ENCODE measurements around the gene PTPRK. TPM values are rescaled to one million over a fixed set of nuclear protein-coding genes. Genes with fewer than 3 reads are reported as not detected.

The PTPRK gene
- total and polyA plus RNA-seq, 2 of the 8 experiments (the other 6 are each of a cell fraction or from before 2014, with no cell fraction given), result 11.4 to 47.3 TPM

GRCh38 chr6:128161263-128161662 is 359.1 kb downstream of the PTPRK start:
- Histone ChIP-seq H2BK20ac (ENCODE audit: low read length) (no peak overlapping the region), H3K4me2 (ENCODE audit: insufficient read depth in 1 of 2, low read depth in 2 of 2, low read length in 2 of 2) (no peak overlapping the region), H2AK5ac (ENCODE audit: low read depth, low read length) (no peak overlapping the region), H3K9ac (replicated peaks in 1 of 4; ENCODE audit: extremely low read depth in 1 of 4, low read depth in 3 of 4, low read length in 3 of 4) (no peak overlapping the region), H3K56ac (replicated peaks; ENCODE audit: insufficient read length, low read depth, low read length) (no peak overlapping the region), H3K23ac (ENCODE audit: insufficient read length) (no peak overlapping the region), H4K8ac (ENCODE audit: extremely low read depth, insufficient read depth, low read length) (no peak overlapping the region), H2BK120ac (replicated peaks; ENCODE audit: low read depth, low read length) (no peak overlapping the region), H3K23me2 (ENCODE audit: low read depth, low read length) (no peaks in the 10 kb centered on the region), H2BK15ac (ENCODE audit: low read length) (no peak overlapping the region), H3K27me3 (replicated peaks in 1 of 4; ENCODE audit: control insufficient read depth in 3 of 4, extremely low read depth in 1 of 4, insufficient read depth in 3 of 4, low read length in 3 of 4) (no peaks in the 10 kb centered on the region), H3K9me3 (ENCODE audit: insufficient read depth in 2 of 2, low read depth in 1 of 2, low read length in 1 of 2) (no peaks in the 10 kb centered on the region), H3K14ac (ENCODE audit: insufficient read length) (no peak overlapping the region), H3K79me2 (ENCODE audit: control insufficient read depth in 1 of 2, insufficient read depth in 2 of 2, low read length in 2 of 2) (no peaks in the 10 kb centered on the region), H3K4ac (replicated peaks; ENCODE audit: insufficient read length, low read depth, low read length) (no peak overlapping the region), H2BK12ac (ENCODE audit: low read depth, low read length) (no peak overlapping the region), H4K20me1 (replicated peaks in 1 of 2; ENCODE audit: control insufficient read depth in 1 of 2, insufficient read depth in 2 of 2, low read length in 2 of 2) (no peaks in the 10 kb centered on the region), H3K79me1 (ENCODE audit: low read depth, low read length) (no peaks in the 10 kb centered on the region), H3K18ac (ENCODE audit: extremely low read depth, low read length) (no peak overlapping the region), H3K4me1 (replicated peaks in 1 of 4; ENCODE audit: control insufficient read depth in 3 of 4, insufficient read depth in 4 of 4, low read length in 3 of 4) (no peaks in the 10 kb centered on the region), H3K36me3 (ENCODE audit: control insufficient read depth in 2 of 4, insufficient read depth in 4 of 4, low read length in 3 of 4) (no peaks in the 10 kb centered on the region), H4K5ac (ENCODE audit: insufficient read length, low read depth, low read length) (no peak overlapping the region), H3K4me3 (ENCODE audit: extremely low read depth in 1 of 4, insufficient read depth in 2 of 4, low read depth in 3 of 4, low read length in 4 of 4) (no peak overlapping the region), H4K91ac (replicated peaks; ENCODE audit: insufficient read length, low read length) (no peak overlapping the region), H2BK5ac (ENCODE audit: low read depth, low read length) (no peak overlapping the region), H2AFZ (ENCODE audit: low read length) (no peak overlapping the region), H3K27ac (ENCODE audit: low read depth, low read length) (no peak overlapping the region)
- POLR2A ChIA-PET (ENCODE audit: partially characterized antibody), result no interaction called here
- DNase-seq (ENCODE audit: low read depth in 1 of 2, low spot score in 2 of 2) (no peak), FAIRE-seq (no peak)
- TF ChIP-seq CBX8 (IDR thresholded peaks at IDR 0.05; ENCODE audit: borderline replicate concordance, low read depth, low read length) (no peak), SUZ12 (IDR thresholded peaks at IDR 0.05; ENCODE audit: low read length) (no peak)
- TF ChIP-seq, protein P1, sequence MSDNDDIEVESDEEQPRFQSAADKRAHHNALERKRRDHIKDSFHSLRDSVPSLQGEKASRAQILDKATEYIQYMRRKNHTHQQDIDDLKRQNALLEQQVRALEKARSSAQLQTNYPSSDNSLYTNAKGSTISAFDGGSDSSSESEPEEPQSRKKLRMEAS (IDR thresholded peaks at IDR 0.05), result no peak
- 82% methylated on average over 1 of the region's 1 CpG; no CpG with 5 or more reads in 1 of the 2 experiments for WGBS, 2 experiments (ENCODE audit: extremely low coverage in 1 of 2, insufficient coverage in 1 of 2, insufficient read length in 1 of 2, insufficient replicate concordance in 2 of 2, low coverage in 1 of 2, low lambda C conversion rate in 2 of 2, missing lambda C conversion rate in 1 of 2)
- CTCF ChIA-PET (ENCODE audit: partially characterized antibody), result interaction anchor here (0.9 kb wide), 1 partner anchor 167 kb away, joined by 3 read pairs; no protein-coding TSS in a partner anchor
